Lower lobe of right lung (tissue), 2 donors: ENCODE results near the gene GPR160. TPM values are rescaled to one million over a fixed set of nuclear protein-coding genes. Genes with fewer than 3 reads are reported as not detected.

Experiments used
- ATAC-seq, 2 donors: fragments of 200-7000 bp; cut with Tn5 transposase; one replicate each; pipeline ENCODE4 v1.9.1; 2020 to 2022; ENCODE audit warnings: mild to moderate bottlenecking in 2 of 2, moderate library complexity in 2 of 2
- DNase-seq: peaks from one replicate; pipeline ENCODE4 v3.0.0-alpha.2; 2020
- H3K27ac ChIP-seq: fragments of 200-600 bp; one replicate; pipeline ENCODE4 v1.8.0; 2022
- H3K27me3 ChIP-seq: fragments of 200-600 bp; one replicate; pipeline ENCODE4 v1.8.0; 2022; ENCODE audit warnings: low read depth
- H3K36me3 ChIP-seq: fragments of 200-600 bp; one replicate; pipeline ENCODE4 v1.8.0; 2022; ENCODE audit warnings: mild to moderate bottlenecking
- H3K4me1 ChIP-seq: fragments of 200-600 bp; one replicate; pipeline ENCODE4 v1.8.0; 2022
- H3K4me3 ChIP-seq: fragments of 200-600 bp; one replicate; pipeline ENCODE4 v1.8.0; 2022; ENCODE audit warnings: mild to moderate bottlenecking
- H3K9me3 ChIP-seq: fragments of 200-600 bp; one replicate; pipeline ENCODE4 v1.8.0; 2022
- intact Hi-C: fragments of 100-400 bp; cut with DNase I; formaldehyde crosslinking; loops from one replicate; pipeline ENCODE4 v1.11.0; 2022
- total RNA-seq: library from RNA; stranded (reverse); fragmentation: NEBNext Ultra II Directional; extraction: Animal tissue kit (Norgen Biotek cat#: 25700); gene quantifications from one replicate; pipeline ENCODE4 v1.2.1, GENCODE V29; 2021
- TF ChIP-seq, protein P1 (sequence below): fragments of 200-600 bp; IDR thresholded peaks from one replicate; pipeline ENCODE4 v1.8.0; 2022; ENCODE audit warnings: antibody characterized with exemption, mild to moderate bottlenecking
- donor health status: DM: no; HTN: yes; CAD: no; lungs with severe emphysema.

GPR160 gene
- total RNA-seq, 1 donor from 2014 or later = 24.4 TPM

DNA sequence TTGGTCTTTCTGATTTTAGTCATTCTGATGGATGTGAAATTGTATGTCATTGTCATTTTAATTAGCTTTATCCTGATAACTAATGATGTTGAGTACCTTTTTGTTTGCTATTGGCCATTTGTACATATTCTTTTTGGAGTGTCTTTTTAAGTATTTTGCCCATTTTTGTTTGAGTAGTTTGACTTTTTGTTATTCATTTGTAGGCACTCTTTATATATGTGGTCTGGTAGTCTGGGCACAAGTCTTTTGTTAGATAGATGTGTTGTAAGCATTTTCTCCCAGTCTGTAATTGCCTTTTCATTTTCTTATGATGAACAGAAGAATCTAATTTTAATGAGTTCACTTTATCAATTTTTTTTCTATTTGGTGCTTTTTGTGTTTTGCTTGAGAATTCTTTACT, 14.6 kb downstream of the GPR160 start:
- no peaks in the 10 kb centered on the region for H3K36me3 ChIP-seq
- intact Hi-C loops = no loop called here
- no peaks in the 10 kb centered on the region for H3K27me3 ChIP-seq
- H3K4me3 ChIP-seq = no peak overlapping the region
- DNase-seq (no peak), ATAC-seq (no peak)
- H3K4me1 ChIP-seq = peaks cover 17% of the 10 kb centered on the region
- TF ChIP-seq, protein P1, sequence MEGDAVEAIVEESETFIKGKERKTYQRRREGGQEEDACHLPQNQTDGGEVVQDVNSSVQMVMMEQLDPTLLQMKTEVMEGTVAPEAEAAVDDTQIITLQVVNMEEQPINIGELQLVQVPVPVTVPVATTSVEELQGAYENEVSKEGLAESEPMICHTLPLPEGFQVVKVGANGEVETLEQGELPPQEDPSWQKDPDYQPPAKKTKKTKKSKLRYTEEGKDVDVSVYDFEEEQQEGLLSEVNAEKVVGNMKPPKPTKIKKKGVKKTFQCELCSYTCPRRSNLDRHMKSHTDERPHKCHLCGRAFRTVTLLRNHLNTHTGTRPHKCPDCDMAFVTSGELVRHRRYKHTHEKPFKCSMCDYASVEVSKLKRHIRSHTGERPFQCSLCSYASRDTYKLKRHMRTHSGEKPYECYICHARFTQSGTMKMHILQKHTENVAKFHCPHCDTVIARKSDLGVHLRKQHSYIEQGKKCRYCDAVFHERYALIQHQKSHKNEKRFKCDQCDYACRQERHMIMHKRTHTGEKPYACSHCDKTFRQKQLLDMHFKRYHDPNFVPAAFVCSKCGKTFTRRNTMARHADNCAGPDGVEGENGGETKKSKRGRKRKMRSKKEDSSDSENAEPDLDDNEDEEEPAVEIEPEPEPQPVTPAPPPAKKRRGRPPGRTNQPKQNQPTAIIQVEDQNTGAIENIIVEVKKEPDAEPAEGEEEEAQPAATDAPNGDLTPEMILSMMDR = no peak
- no peak overlapping the region for H3K27ac ChIP-seq
- no peaks in the 10 kb centered on the region for H3K9me3 ChIP-seq

DNA sequence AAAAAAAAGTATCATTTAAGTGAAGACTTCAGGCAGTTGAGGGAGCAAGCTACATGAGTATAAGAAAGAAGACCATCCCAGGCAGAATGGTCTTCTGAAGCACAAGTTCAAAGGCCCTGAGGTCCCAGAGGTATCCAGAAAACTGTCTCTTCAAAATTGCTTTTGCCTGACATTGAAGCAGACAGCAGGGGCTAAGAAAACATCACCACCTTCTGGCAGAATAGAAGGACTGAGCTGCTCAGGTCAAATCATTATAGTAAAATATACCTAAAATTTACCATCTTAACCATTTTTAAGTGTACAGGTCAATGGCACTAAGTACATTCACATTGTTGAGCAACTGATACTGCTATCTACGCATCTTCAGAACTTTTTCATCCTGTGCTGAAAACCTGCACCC, 16.4 kb downstream of the GPR160 start:
- ATAC-seq = no peak
- H3K36me3 ChIP-seq = no peaks in the 10 kb centered on the region
- no peak for DNase-seq
- H3K9me3 ChIP-seq = no peaks in the 10 kb centered on the region
- TF ChIP-seq, protein P1 = peak; percentile 16
- H3K4me1 ChIP-seq = peaks cover 18% of the 10 kb centered on the region
- H3K4me3 ChIP-seq = no peak overlapping the region
- H3K27ac ChIP-seq = no peak overlapping the region
- intact Hi-C loops = no loop called here
- no peaks in the 10 kb centered on the region for H3K27me3 ChIP-seq

DNA sequence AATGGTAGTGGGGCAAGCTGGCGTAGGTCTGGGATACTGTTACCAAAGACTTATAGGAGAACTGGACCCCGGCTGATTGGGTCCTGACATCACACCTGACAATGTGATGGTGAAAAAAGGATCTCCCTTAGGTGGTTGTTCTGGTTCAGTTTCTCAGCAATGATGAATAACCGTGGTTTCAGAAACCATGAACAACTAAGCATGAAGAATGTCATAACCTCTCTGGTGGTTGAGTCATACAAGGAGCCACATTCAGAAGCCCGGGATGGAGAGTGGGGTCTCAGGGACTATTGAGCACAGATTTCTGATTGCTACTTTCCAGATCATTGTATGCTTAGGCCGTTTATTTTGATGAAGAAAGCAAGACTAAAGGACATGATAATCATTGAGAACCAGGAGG, 17.4 kb downstream of the GPR160 start:
- intact Hi-C loops = no loop called here
- no peak overlapping the region for H3K27ac ChIP-seq
- DNase-seq (no peak), ATAC-seq (no peak)
- TF ChIP-seq, protein P1 = no peak
- no peaks in the 10 kb centered on the region for H3K36me3 ChIP-seq
- no peaks in the 10 kb centered on the region for H3K27me3 ChIP-seq
- no peak overlapping the region for H3K4me3 ChIP-seq
- H3K4me1 ChIP-seq = peaks cover 9% of the 10 kb centered on the region
- H3K9me3 ChIP-seq = no peaks in the 10 kb centered on the region

DNA sequence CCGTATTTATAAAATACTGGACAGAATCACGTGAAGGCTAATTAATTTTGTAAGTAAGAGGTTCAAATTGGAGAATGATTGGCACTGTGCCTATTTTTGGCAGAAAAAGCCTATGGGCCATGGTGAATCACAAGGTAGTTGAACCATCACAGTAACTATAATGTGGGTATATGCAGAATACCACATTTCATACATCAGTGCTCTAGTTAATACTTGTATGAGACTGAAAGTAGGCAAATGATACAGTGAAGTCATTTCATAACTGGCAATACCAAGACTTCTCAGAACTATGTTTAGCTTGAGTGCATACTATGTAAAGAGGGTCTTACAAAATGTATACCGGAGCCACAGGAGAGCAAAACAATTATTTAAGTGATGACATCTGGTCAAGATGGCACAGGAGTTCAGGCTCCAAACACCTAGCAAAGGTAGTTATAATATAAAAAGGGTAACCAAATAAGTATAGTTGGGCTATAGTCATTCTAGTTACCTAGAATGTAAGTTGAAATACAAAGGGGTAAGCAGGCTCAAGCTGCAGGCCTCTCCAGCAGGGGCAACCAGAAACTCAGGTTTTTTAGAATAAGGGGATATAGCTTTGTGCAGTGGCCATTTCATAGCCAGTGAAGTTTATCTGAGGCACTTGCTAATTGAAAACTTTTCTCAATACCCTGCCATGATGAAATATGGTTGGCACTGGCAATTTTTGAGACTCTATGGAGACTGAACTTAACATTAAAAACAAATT, 19.1 kb downstream of the GPR160 start:
- Histone ChIP-seq H3K9me3 (no peaks in the 10 kb centered on the region), H3K4me1 (peaks cover 7% of the 10 kb centered on the region), H3K36me3 (no peaks in the 10 kb centered on the region), H3K27me3 (no peaks in the 10 kb centered on the region), H3K27ac (no peak overlapping the region), H3K4me3 (no peak overlapping the region)
- TF ChIP-seq, protein P1 = no peak
- ATAC-seq = no peak
- DNase-seq = no peak
- intact Hi-C loops = no loop called here

DNA sequence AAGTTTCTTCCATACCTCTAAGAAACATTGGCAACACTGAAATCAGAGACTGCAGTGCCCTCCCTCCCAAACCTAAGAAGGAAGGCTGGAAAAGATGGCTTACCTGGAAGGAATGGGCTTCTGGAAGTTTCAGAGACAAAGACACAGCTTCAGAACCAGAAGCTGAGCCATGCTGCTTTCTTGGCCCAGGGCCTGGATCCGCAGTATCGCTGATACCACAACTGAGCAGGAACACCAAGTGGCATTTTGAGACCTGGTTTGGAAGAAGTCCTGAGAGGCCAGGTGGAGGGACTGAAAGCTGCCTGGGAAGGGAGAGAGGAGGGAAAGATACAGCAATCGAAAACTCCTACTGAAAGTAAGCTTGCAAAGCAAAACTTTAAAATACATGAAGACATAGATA, 19.8 kb downstream of the GPR160 start:
- H3K36me3 ChIP-seq = no peaks in the 10 kb centered on the region
- H3K9me3 ChIP-seq = no peaks in the 10 kb centered on the region
- H3K4me3 ChIP-seq = no peak overlapping the region
- H3K27me3 ChIP-seq = no peaks in the 10 kb centered on the region
- no peak overlapping the region for H3K27ac ChIP-seq
- intact Hi-C loops = no loop called here
- TF ChIP-seq, protein P1 = no peak
- ATAC-seq = peak; percentile 50 to 61
- H3K4me1 ChIP-seq = peaks cover 7% of the 10 kb centered on the region
- DNase-seq = no peak
